SK-N-SH (cell line): ENCODE results near the gene OLFM1. TPM values are rescaled to one million over a fixed set of nuclear protein-coding genes. Genes with fewer than 3 reads are reported as not detected.
"Not testable (repeated sequence)": the region's sequence is repeated elsewhere in the genome, so short reads cannot be mapped to it uniquely, and the experiment has no call there.

ENCODE experiments used
- CTCF ChIA-PET: fragments of 300-600, 350-600 bp; formaldehyde crosslinking; extraction: SDS; loops from one replicate; lab custom pipeline; 2021; lab: Yijun Ruan, JAX
- POLR2A ChIA-PET: fragments of 350-600 bp; sonication (Branson Sonifier 250); formaldehyde crosslinking; extraction: SDS; loops from one replicate; lab custom pipeline; 2020; ENCODE audit warnings: antibody characterized with exemption, inconsistent platforms; lab: Yijun Ruan, JAX
- DNase-seq: peaks from one replicate; pipeline ENCODE4 v3.0.0; 2012
- H2AFZ ChIP-seq: fragments of 200-600 bp; sonication (generic); 2 replicates; pipeline ENCODE4 v1.8.1; 2016; ENCODE audit warnings: antibody characterized with exemption, mild to moderate bottlenecking, low read depth
- H3F3A ChIP-seq: fragments of 200-600 bp; sonication (generic); replicated peaks from 2 replicates; pipeline ENCODE3; 2016; ENCODE audit warnings: antibody characterized with exemption, mild to moderate bottlenecking; ENCODE audit not compliant: insufficient read depth
- H3K27ac ChIP-seq, 2 experiments: fragments of 200-500 bp in 1 of 2; fragments of 200-600 bp in 1 of 2; sonication (Bioruptor generic) in 1 of 2; sonication (generic), shearing (Covaris generic) in 1 of 2; 2 replicates each; pipeline versions ENCODE4 v1.5.1 to v1.6.1; 2014 to 2016; ENCODE audit warnings: low read depth in 2 of 2, inconsistent platforms in 1 of 2, low read length in 1 of 2, mild to moderate bottlenecking in 1 of 2, mixed read lengths in 1 of 2
- H3K27me3 ChIP-seq: fragments of 200-600 bp; sonication (generic), shearing (Covaris generic); 2 replicates; pipeline ENCODE4 v1.6.1; 2016; ENCODE audit warnings: mixed run types; ENCODE audit not compliant: insufficient read depth
- H3K36me3 ChIP-seq, 2 experiments: fragments of 200-500 bp in 1 of 2; fragments of 200-600 bp in 1 of 2; sonication (Bioruptor generic) in 1 of 2; sonication (generic) in 1 of 2; replicated peaks in 1 of 2; 2 replicates each; pipeline versions ENCODE3 to v1.5.1; 2014 to 2016; ENCODE audit warnings: low read length in 1 of 2, mild to moderate bottlenecking in 1 of 2; ENCODE audit not compliant: insufficient read depth in 2 of 2, control insufficient read depth in 1 of 2
- H3K4me1 ChIP-seq, 2 experiments: fragments of 200-500 bp in 1 of 2; fragments of 200-600 bp in 1 of 2; sonication (Bioruptor generic) in 1 of 2; sonication (generic), shearing (Covaris generic) in 1 of 2; 2 replicates each; pipeline versions ENCODE4 v1.5.1 to v1.6.1; 2014 to 2016; ENCODE audit warnings: low read depth in 1 of 2, low read length in 1 of 2, mixed run types in 1 of 2; ENCODE audit not compliant: insufficient read depth in 2 of 2, control insufficient read depth in 1 of 2
- H3K4me2 ChIP-seq: fragments of 200-600 bp; sonication (generic), shearing (Covaris generic); 2 replicates; pipeline ENCODE4 v1.6.1; 2017; ENCODE audit warnings: mixed run types
- H3K4me3 ChIP-seq, 2 experiments: fragments of 200-500 bp in 1 of 2; fragments of 200-600 bp in 1 of 2; sonication (Bioruptor generic) in 1 of 2; sonication (generic), shearing (Covaris generic) in 1 of 2; 2 replicates each; pipeline versions ENCODE4 v1.5.1 to v1.8.1; 2014 to 2016; ENCODE audit warnings: low read depth in 2 of 2, inconsistent platforms in 1 of 2, low read length in 1 of 2, mild to moderate bottlenecking in 1 of 2, mixed read lengths in 1 of 2, moderate library complexity in 1 of 2
- H3K79me2 ChIP-seq: fragments of 200-600 bp; sonication (generic); 2 replicates; pipeline ENCODE4 v1.8.1; 2017; ENCODE audit warnings: mild to moderate bottlenecking; ENCODE audit not compliant: insufficient read depth
- H3K9ac ChIP-seq: fragments of 200-600 bp; sonication (generic); 2 replicates; pipeline ENCODE4 v1.6.1; 2017; ENCODE audit warnings: mixed run types
- H3K9me2 ChIP-seq: fragments of 200-600 bp; sonication (generic); 2 replicates; pipeline ENCODE4 v1.6.1; 2017; ENCODE audit warnings: mixed run types
- H3K9me3 ChIP-seq: fragments of 200-600 bp; sonication (generic); 2 replicates; pipeline ENCODE4 v1.6.1; 2017; ENCODE audit warnings: mixed run types, mild to moderate bottlenecking, moderate library complexity
- H4K20me1 ChIP-seq: fragments of 200-600 bp; sonication (generic); 2 replicates; pipeline ENCODE4 v1.6.1; 2017; ENCODE audit warnings: mild to moderate bottlenecking, mixed run types; ENCODE audit not compliant: insufficient read depth
- FOSL2 ChIP-seq: IDR thresholded peaks from 2 replicates; pipeline ENCODE4 v1.4.0; 2012; ENCODE audit warnings: low read depth, mild to moderate bottlenecking, moderate library complexity, borderline replicate concordance
- FOXM1 ChIP-seq: IDR thresholded peaks from 2 replicates; pipeline ENCODE4 v1.4.0; 2012; ENCODE audit warnings: low read depth, mild to moderate bottlenecking
- MXI1 ChIP-seq: IDR thresholded peaks from 2 replicates; pipeline ENCODE4 v1.6.1; 2012; ENCODE audit warnings: mild to moderate bottlenecking, low read depth, low read length, improper control_type of control experiment
- RCOR1 ChIP-seq: fragments of 150-350 bp; IDR thresholded peaks from 2 replicates; pipeline ENCODE4 v1.6.1; 2017; ENCODE audit warnings: antibody characterized with exemption, low read length
- RXRA ChIP-seq: IDR thresholded peaks from 2 replicates; pipeline ENCODE4 v1.4.0; 2012; ENCODE audit warnings: low read depth, mild to moderate bottlenecking, borderline replicate concordance
- WGBS: methylation state at CpG from one replicate; pipeline ENCODE4 v1.1.6; 2017; ENCODE audit warnings: low lambda C conversion rate; 5-methylcytosine and 5-hydroxymethylcytosine counted together
- polyA plus RNA-seq, 3 experiments: library from polyadenylated mRNA; depleted of rRNA; stranded (reverse); fragments of >200 nt; gene quantifications; 2 replicates each; pipeline ENCODE4 v1.2.3, GENCODE V29; 2012
- TF ChIP-seq, protein P1 (sequence below): IDR thresholded peaks from 2 replicates; pipeline ENCODE4 v1.4.0; 2012; ENCODE audit warnings: low read depth, borderline replicate concordance
- TF ChIP-seq, protein P2 (sequence below): fragments of 150-350 bp; IDR thresholded peaks from 2 replicates; pipeline ENCODE4 v1.6.1; 2016; ENCODE audit warnings: mild to moderate bottlenecking, low read depth, low read length
- TF ChIP-seq, protein P3 (sequence below): IDR thresholded peaks from 2 replicates; pipeline ENCODE4 v1.6.1; 2012; ENCODE audit warnings: mild to moderate bottlenecking, low read depth, low read length, moderate library complexity
- TF ChIP-seq, protein P4 (sequence below): fragments of 150-350 bp; IDR thresholded peaks from 2 replicates; pipeline ENCODE4 v1.6.1; 2017; ENCODE audit warnings: antibody characterized with exemption, low read length, low read depth, borderline replicate concordance

The OLFM1 gene
- polyA plus RNA-seq, 1 of the 3 experiments (the other 2 are of a cell fraction) = 15.9 TPM

DNA sequence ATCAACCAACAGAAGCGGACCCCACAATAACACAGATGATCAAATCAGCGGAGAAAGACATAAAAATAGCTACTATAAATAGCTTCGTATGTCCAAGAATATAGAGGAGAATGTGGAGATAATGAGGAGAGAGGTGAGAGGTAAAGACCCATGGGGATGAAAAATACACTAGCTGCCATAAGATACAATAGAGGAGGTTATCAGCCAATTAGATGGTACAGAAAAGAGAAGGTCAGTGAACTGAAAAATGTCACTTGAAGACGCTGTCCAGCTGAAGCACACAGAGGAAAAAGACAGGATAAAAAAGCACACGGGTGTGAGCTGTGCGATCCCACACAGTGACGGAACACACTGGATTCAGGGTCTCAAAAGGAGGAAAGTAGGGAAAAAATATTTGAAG is 73.4 kb downstream of the OLFM1 start (continued):
- TF ChIP-seq, protein P1, sequence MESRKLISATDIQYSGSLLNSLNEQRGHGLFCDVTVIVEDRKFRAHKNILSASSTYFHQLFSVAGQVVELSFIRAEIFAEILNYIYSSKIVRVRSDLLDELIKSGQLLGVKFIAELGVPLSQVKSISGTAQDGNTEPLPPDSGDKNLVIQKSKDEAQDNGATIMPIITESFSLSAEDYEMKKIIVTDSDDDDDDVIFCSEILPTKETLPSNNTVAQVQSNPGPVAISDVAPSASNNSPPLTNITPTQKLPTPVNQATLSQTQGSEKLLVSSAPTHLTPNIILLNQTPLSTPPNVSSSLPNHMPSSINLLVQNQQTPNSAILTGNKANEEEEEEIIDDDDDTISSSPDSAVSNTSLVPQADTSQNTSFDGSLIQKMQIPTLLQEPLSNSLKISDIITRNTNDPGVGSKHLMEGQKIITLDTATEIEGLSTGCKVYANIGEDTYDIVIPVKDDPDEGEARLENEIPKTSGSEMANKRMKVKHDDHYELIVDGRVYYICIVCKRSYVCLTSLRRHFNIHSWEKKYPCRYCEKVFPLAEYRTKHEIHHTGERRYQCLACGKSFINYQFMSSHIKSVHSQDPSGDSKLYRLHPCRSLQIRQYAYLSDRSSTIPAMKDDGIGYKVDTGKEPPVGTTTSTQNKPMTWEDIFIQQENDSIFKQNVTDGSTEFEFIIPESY = no peak
- TF ChIP-seq, protein P2, sequence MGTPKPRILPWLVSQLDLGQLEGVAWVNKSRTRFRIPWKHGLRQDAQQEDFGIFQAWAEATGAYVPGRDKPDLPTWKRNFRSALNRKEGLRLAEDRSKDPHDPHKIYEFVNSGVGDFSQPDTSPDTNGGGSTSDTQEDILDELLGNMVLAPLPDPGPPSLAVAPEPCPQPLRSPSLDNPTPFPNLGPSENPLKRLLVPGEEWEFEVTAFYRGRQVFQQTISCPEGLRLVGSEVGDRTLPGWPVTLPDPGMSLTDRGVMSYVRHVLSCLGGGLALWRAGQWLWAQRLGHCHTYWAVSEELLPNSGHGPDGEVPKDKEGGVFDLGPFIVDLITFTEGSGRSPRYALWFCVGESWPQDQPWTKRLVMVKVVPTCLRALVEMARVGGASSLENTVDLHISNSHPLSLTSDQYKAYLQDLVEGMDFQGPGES = no peak
- TF ChIP-seq RCOR1 (no peak), FOSL2 (no peak)
- TF ChIP-seq, all 33 proteins: peak for 0

DNA sequence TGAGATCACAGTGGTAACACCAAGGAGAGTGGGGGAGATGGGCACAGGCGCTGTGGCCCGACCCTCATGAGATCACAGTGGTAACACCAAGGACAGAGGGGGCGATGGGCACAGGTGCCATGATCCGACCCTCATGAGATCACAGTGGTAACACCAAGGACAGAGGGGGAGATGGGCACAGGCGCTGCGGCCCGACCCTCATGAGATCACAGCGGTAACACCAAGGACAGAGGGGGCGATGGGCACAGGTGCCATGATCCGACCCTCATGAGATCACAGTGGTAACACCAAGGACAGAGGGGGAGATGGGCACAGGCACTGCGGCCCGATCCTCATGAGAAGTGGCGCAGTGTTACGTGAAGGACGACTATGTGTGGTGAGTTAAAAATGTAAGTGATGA is 75.1 kb downstream of the OLFM1 start:
- CTCF ChIA-PET = interaction anchor here (1.8 kb wide), 1 partner anchor 24 kb away, joined by 4 read pairs; no protein-coding TSS in a partner anchor
- not testable (repeated sequence) for H3K4me2 ChIP-seq
- WGBS = 66% methylated on average over 10 of the region's 15 CpGs

DNA sequence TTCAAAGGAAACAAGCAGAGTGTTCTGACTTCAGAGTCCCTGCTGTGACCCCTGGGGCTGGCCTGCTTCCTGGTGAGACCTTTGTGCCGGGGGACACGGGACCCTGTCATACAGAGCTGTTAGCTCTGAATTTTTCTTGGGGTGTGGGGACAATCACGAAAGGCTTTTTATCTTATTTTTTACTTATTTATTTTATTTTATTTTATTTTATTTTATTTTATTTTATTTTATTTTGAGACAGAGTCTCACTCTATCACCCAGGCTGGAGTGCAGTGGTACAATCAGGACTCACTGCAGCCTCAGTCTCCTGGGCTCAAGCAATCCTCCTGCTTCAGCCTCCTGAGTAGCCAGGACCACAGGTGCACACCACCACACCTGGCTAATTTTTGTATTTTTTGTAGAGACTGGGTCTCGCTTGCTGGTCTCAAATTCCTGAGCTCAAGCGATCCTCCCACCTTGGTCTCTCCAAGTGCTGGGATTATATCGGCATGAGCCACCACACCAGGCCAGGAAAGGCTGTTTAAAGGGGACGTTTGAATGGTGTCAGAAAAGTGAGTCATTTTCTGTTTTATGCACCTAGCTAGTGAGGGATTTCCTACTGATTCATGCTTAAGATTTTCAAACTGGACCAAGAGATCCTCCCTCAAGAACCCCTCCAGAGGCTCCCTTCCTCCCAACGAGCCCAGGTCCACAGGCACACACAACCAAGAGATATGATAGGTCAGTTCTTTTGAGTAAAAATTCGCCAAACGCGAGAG is 75.7 kb downstream of the OLFM1 start:
- Histone ChIP-seq H3K27me3 (no peaks in the 10 kb centered on the region), H3K36me3 (no peaks in the 10 kb centered on the region), H2AFZ (no peak overlapping the region), H3K27ac (no peak overlapping the region), H3K9me3 (no peaks in the 10 kb centered on the region), H3K4me1 (peaks cover 0 to 31% of the 10 kb centered on the region in 2 experiments; a peak in 1 of 4 replicates), H3K9ac (no peak overlapping the region), H4K20me1 (no peaks in the 10 kb centered on the region), H3K79me2 (no peaks in the 10 kb centered on the region), H3K4me2 (no peak overlapping the region), H3F3A (no peaks in the 10 kb centered on the region), H3K4me3 (no peak overlapping the region), H3K9me2 (no peaks in the 10 kb centered on the region)
- 46% methylated on average over 11 of the region's 11 CpGs for WGBS
- POLR2A ChIA-PET = no interaction called here
- CTCF ChIA-PET = no interaction called here
- DNase-seq = no peak
- TF ChIP-seq, protein P3, sequence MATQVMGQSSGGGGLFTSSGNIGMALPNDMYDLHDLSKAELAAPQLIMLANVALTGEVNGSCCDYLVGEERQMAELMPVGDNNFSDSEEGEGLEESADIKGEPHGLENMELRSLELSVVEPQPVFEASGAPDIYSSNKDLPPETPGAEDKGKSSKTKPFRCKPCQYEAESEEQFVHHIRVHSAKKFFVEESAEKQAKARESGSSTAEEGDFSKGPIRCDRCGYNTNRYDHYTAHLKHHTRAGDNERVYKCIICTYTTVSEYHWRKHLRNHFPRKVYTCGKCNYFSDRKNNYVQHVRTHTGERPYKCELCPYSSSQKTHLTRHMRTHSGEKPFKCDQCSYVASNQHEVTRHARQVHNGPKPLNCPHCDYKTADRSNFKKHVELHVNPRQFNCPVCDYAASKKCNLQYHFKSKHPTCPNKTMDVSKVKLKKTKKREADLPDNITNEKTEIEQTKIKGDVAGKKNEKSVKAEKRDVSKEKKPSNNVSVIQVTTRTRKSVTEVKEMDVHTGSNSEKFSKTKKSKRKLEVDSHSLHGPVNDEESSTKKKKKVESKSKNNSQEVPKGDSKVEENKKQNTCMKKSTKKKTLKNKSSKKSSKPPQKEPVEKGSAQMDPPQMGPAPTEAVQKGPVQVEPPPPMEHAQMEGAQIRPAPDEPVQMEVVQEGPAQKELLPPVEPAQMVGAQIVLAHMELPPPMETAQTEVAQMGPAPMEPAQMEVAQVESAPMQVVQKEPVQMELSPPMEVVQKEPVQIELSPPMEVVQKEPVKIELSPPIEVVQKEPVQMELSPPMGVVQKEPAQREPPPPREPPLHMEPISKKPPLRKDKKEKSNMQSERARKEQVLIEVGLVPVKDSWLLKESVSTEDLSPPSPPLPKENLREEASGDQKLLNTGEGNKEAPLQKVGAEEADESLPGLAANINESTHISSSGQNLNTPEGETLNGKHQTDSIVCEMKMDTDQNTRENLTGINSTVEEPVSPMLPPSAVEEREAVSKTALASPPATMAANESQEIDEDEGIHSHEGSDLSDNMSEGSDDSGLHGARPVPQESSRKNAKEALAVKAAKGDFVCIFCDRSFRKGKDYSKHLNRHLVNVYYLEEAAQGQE = no peak
- TF ChIP-seq MXI1 (no peak), FOXM1 (no peak), RXRA (no peak)
- TF ChIP-seq, protein P4, sequence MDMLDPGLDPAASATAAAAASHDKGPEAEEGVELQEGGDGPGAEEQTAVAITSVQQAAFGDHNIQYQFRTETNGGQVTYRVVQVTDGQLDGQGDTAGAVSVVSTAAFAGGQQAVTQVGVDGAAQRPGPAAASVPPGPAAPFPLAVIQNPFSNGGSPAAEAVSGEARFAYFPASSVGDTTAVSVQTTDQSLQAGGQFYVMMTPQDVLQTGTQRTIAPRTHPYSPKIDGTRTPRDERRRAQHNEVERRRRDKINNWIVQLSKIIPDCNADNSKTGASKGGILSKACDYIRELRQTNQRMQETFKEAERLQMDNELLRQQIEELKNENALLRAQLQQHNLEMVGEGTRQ = no peak

More for the DNA sequence above, 75.1 kb downstream of the OLFM1 start:
- H3K9me3 ChIP-seq, H3K79me2 ChIP-seq, H3K27me3 ChIP-seq, H3F3A ChIP-seq, H3K4me3 ChIP-seq, H4K20me1 ChIP-seq, H3K9me2 ChIP-seq, H2AFZ ChIP-seq, H3K9ac ChIP-seq, H3K27ac ChIP-seq, H3K36me3 ChIP-seq, POLR2A ChIA-PET, DNase-seq: not testable (repeated sequence)
- H3K4me1 ChIP-seq = peaks cover 0 to 30% of the 10 kb centered on the region in 2 experiments; a peak in 1 of 4 replicates
